Ishikawa (cell line): ENCODE results near the gene TBC1D5.

Experiments used
- CEBPB ChIP-seq: IDR thresholded peaks from 2 replicates; pipeline ENCODE4 v1.6.1; 2012
- CREB1 ChIP-seq: IDR thresholded peaks from 2 replicates; pipeline ENCODE4 v1.6.1; 2012; ENCODE audit warnings: low read depth
- EGR1 ChIP-seq: IDR thresholded peaks from 2 replicates; pipeline ENCODE4 v1.6.1; 2012
- EP300 ChIP-seq: IDR thresholded peaks from 2 replicates; pipeline ENCODE4 v1.6.1; 2012; ENCODE audit warnings: borderline replicate concordance
- FOXM1 ChIP-seq: IDR thresholded peaks from 2 replicates; pipeline ENCODE4 v1.6.1; 2012; ENCODE audit warnings: low read depth, borderline replicate concordance
- NFIC ChIP-seq: IDR thresholded peaks from 2 replicates; pipeline ENCODE4 v1.6.1; 2012
- RAD21 ChIP-seq: IDR thresholded peaks from 2 replicates; pipeline ENCODE4 v1.6.1; 2012; ENCODE audit warnings: low read depth
- TAF1 ChIP-seq: IDR thresholded peaks from 2 replicates; pipeline ENCODE4 v1.6.1; 2012; ENCODE audit warnings: low read depth, mild to moderate bottlenecking
- TCF12 ChIP-seq: IDR thresholded peaks from 2 replicates; pipeline ENCODE4 v1.6.1; 2012; ENCODE audit warnings: low read depth
- TEAD4 ChIP-seq: IDR thresholded peaks from 2 replicates; pipeline ENCODE4 v1.6.1; 2012
- YY1 ChIP-seq: IDR thresholded peaks from 2 replicates; pipeline ENCODE4 v1.6.1; 2012; ENCODE audit warnings: low read depth
- ZBTB7A ChIP-seq: IDR thresholded peaks from 2 replicates; pipeline ENCODE4 v1.6.1; 2012; ENCODE audit warnings: low read depth
- TF ChIP-seq, protein P1 (sequence below): IDR thresholded peaks from 2 replicates; pipeline ENCODE4 v1.6.1; 2012
- TF ChIP-seq, protein P2 (sequence below): IDR thresholded peaks from 2 replicates; pipeline ENCODE4 v1.6.1; 2012
- TF ChIP-seq, protein P3 (sequence below): IDR thresholded peaks from 2 replicates; pipeline ENCODE4 v1.6.1; 2012; ENCODE audit warnings: low read depth, mild to moderate bottlenecking

The TBC1D5 gene

DNA sequence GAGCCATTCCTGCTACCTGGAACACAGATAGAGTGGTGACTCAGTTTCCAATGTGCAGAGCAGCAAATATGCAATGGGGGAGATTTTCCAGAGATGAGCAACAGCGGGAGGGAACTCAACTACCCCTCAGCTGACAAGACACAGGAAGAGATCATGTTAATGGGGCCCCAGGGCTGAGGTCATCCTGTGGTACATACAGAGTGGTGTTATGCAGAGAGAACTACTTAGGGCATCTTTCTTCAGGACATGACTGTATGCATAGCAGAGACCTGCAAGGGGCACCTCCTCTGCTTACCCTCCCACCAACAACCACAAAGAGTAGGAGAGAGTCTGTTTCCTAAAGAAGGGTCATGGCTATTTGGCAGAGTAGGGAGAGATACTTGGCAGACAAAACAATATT, 6.8 kb upstream of the TBC1D5 start:
- TF ChIP-seq CEBPB (no peak), CREB1 (no peak), YY1 (no peak), ZBTB7A (no peak), FOXM1 (no peak), EP300 (no peak), NFIC (no peak), TAF1 (no peak), TCF12 (no peak), RAD21 (no peak), EGR1 (no peak)
- TF ChIP-seq, protein P1, sequence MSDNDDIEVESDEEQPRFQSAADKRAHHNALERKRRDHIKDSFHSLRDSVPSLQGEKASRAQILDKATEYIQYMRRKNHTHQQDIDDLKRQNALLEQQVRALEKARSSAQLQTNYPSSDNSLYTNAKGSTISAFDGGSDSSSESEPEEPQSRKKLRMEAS: no peak
- TF ChIP-seq, protein P2, sequence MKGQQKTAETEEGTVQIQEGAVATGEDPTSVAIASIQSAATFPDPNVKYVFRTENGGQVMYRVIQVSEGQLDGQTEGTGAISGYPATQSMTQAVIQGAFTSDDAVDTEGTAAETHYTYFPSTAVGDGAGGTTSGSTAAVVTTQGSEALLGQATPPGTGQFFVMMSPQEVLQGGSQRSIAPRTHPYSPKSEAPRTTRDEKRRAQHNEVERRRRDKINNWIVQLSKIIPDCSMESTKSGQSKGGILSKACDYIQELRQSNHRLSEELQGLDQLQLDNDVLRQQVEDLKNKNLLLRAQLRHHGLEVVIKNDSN: no peak
- TF ChIP-seq, protein P3, sequence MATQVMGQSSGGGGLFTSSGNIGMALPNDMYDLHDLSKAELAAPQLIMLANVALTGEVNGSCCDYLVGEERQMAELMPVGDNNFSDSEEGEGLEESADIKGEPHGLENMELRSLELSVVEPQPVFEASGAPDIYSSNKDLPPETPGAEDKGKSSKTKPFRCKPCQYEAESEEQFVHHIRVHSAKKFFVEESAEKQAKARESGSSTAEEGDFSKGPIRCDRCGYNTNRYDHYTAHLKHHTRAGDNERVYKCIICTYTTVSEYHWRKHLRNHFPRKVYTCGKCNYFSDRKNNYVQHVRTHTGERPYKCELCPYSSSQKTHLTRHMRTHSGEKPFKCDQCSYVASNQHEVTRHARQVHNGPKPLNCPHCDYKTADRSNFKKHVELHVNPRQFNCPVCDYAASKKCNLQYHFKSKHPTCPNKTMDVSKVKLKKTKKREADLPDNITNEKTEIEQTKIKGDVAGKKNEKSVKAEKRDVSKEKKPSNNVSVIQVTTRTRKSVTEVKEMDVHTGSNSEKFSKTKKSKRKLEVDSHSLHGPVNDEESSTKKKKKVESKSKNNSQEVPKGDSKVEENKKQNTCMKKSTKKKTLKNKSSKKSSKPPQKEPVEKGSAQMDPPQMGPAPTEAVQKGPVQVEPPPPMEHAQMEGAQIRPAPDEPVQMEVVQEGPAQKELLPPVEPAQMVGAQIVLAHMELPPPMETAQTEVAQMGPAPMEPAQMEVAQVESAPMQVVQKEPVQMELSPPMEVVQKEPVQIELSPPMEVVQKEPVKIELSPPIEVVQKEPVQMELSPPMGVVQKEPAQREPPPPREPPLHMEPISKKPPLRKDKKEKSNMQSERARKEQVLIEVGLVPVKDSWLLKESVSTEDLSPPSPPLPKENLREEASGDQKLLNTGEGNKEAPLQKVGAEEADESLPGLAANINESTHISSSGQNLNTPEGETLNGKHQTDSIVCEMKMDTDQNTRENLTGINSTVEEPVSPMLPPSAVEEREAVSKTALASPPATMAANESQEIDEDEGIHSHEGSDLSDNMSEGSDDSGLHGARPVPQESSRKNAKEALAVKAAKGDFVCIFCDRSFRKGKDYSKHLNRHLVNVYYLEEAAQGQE: no peak

DNA sequence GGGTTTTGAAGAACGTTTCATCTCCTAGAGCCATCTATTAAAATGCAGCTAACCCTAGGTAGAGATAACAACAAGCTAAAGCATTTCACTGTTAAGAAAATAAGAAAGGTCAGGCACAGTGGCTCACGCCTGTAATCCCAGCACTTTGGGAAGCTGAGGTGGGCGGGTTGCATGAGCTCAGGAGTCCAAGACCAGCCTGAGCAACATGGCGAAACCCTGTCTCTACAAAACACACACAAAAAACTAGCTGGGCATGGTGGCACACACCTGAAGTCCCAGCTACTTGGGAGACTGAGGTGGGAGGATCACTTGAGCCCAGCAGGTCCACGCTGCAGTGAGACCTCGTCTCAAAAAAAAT, 5.4 kb upstream of the TBC1D5 start:
- TF ChIP-seq EP300 (no peak), RAD21 (no peak), TAF1 (no peak), TEAD4 (no peak), FOXM1 (no peak), EGR1 (no peak), NFIC (no peak), ZBTB7A (no peak), TCF12 (no peak), CEBPB (no peak)
- TF ChIP-seq, protein P2: no peak
- TF ChIP-seq, protein P1: no peak
- TF ChIP-seq, protein P3: no peak

DNA sequence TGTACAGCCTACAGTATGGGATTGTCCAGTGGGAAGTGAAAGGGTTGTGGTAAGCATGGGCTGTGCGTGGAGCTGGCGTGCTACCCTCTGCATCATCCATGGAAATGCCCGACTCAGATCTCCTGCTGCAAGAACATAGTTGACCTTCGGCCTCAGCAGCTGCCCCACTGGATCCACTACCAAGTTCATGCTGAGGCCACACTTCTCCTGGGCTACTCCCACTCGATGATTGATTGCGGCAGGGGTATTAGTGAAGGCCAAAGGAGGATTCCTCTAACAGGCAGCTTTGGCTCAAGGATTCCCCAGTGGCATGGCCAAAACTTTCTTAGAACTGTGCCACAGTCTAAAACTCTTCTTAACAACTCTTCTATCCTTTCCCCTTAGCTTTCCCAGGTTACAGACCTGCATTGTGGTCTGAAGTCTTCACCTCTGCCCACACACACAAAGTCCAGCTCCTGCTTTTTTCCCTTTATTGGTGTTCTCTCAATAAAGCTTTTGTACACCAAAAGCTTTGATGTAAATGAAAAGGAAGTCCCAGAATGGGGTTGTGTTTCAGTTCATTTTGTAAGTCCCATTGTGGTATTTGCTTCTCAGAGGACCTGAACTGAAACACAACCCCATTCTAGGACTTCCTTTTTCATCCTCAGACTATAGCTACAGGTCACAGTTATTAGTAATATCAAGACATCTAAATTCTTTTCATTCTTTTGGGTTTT, 4.9 kb upstream of the TBC1D5 start:
- no peak for TF ChIP-seq RAD21
- no peak for TF ChIP-seq TCF12
- no peak for TF ChIP-seq CEBPB
- no peak for TF ChIP-seq EGR1
- TF ChIP-seq, protein P1: no peak
- no peak for TF ChIP-seq TAF1
- TF ChIP-seq, protein P2: no peak
- no peak for TF ChIP-seq FOXM1
- no peak for TF ChIP-seq ZBTB7A
- TF ChIP-seq, protein P3: no peak
- TF ChIP-seq TEAD4: no peak
- TF ChIP-seq CREB1: no peak
- TF ChIP-seq EP300: no peak
- no peak for TF ChIP-seq NFIC
- no peak for TF ChIP-seq YY1
